Activated CD8-positive, alpha-beta memory T cell treated with anti-CD3 and anti-CD28 coated beads for 48 hours (primary cell): ENCODE results near the gene OBSL1.

Source experiments
- DNase-seq, 3 experiments: peaks; one replicate each; pipeline ENCODE4 v3.0.0-alpha.2; 2020; ENCODE audit warnings: low read depth in 2 of 3, low spot score in 2 of 3

Gene OBSL1

GRCh38 chr2:219571311-219572236 is at the start of gene OBSL1:
OBSL1 (minus strand) TSS chr2:219571539; CDS start chr2:219571232, 307 bp downstream.
- DNase-seq = no peak

DNA sequence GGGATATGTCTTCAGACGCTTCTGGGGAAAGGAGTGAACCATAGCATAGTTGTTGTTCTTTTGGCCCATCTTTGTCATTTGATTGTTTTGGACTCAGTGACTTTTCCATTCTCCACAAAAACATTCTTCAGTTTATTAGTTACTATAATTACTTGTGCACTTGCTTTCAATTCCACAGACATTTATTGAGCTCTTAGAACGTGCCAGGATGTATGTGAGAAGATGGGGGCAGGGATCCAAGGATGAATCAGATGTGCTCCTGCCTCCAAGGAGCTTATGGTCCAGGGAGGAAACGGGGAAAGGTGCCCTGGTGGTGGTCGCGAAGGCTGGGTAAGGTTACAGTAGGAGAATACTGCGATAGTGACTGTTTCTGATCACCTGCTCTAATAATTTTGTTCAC is 49.2 kb upstream of the OBSL1 start:
- DNase-seq = no peak

DNA sequence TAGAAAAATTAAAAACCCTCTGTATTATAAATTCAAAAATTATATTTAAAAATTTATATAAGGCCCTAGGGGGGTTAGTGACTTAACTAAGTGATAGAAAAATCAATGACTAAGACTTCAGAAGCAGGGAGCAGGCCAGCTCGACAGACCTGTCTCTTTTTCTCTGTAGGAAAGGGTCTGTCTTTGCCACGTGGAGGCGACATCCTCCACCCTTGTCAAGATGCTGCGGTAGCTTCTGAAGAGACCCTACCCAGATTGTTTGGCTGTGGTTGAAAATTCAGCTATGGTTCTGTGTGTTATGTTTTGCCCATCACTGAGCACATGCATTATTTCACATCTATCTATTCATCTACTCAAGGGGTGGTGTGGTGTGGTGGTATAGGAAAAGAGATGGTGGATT is 47.9 kb upstream of the OBSL1 start:
- DNase-seq = no peak

DNA sequence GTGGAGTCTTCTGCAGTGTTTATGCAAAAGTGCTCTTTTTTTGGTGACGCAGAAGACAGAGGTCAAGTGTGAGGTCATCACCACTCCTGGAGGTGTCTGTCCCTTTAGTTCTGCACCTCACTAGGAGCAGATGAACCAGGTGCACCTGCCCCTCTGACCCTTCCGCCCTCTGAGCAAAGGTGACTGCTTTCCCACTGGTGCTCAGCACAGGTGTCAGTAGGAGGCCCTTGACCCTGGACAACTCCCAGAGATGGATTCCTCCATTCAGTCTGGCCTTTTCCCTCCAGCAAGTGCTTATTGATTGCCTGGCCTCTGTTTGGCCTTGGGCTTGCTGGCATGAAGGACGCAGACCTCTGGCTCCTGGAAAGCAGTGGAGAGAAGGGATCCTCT is 47.4 kb upstream of the OBSL1 start:
- no peak for DNase-seq

DNA sequence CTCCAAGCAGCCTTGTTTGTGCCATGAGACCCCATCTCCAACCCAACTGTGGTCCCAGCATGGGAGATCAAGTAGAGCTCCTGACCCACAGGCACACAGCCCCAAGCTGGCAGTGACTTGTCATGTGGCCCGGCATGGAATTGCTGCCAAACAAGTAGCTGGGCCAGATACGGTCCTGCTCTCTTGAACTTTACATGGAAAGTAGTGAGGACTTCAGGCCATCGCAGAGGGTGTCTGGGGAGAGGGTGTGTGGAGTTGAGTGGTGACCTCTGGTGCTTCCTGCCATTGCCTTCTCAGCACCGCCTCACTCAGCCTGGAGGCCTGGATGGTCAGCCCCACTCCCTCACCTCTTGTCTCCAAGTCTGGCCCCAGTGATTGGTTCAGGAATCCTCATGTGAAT is 45.2 kb upstream of the OBSL1 start:
- DNase-seq = no peak

- no peak for DNase-seq
Observed at GRCh38 chr2:219615894-219616293, 44.6 kb upstream of the OBSL1 start.

GRCh38 chr2:219615036-219615435 is 43.7 kb upstream of the OBSL1 start:
- DNase-seq = no peak

DNA sequence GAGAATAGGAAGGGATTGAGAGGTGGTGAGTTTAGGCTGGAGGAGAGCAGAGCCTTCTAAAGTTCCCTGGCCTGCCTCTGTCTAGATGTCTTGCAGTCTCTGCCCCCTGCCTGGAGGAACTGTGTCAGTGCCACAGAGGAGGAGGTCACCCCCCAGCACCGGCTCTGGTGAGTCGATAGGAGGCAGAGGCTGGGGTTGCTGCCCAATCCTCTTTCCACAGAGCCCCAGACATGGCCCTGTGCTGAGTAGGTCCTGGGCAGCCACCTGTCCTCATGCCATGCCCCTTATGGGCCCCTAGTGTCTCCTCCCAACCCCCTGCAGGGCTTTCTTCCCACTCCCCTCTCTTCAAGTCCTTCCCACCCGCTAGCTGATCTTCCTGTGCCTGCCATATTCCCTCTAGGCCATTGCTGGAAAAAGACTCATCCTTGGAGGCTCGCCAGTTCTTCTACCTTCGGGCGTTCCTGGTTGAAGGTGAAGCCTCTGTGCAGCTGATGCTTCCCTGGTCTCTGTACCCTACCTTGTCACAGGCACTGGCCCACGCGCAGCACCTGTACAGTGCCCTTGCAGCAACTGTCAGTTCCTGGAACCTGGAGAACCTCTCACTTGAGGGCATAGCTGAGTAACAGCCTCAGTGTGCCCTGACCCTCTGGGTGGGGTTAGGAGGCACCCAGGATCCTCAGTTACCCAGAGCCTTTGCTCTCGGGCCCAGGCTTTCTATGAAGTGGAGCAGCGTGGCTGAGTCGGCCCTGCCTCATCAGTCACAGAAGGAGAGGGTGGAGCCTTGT is 42.9 kb upstream of the OBSL1 start:
- DNase-seq = no peak

- DNase-seq = no peak
Observed at GRCh38 chr2:219613461-219614070, 42.2 kb upstream of the OBSL1 start.

DNA sequence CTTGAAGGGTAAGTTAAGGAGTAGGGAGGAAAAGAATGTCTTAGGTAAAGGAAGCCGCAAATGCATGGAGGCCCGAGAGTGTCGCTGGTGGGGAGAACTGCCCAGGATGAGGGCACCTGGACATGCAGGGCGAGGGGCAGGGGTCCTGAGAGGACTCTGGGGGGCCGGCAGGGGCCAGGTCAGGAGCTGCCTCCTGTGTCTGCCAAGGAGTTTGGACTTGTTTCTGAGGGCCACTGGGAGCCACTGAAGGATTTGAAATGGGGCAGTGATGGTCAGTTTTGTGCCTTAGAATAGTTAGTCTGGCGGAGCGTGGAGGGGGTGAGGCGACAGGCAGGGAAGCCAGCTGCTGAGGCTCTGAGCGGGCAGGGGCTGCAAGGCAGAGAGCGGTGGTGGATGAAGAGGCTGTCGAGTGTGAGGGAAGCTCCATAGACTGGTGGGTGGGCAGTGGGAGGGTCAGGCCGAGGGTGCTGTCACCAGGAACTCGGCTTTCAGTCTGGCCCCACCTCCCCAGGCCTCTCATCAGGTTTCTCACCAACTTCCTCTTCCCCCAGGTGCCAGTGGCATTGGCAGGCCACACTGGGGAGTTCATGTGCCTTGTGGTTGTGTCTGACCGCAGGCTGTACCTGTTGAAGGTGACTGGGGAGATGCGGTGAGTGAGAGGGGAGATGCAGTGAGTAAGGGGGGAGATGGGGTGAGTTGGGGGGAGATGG is 41.4 kb upstream of the OBSL1 start:
- no peak for DNase-seq

GRCh38 chr2:219611866-219612576 is 40.7 kb upstream of the OBSL1 start:
- DNase-seq = no peak

DNA sequence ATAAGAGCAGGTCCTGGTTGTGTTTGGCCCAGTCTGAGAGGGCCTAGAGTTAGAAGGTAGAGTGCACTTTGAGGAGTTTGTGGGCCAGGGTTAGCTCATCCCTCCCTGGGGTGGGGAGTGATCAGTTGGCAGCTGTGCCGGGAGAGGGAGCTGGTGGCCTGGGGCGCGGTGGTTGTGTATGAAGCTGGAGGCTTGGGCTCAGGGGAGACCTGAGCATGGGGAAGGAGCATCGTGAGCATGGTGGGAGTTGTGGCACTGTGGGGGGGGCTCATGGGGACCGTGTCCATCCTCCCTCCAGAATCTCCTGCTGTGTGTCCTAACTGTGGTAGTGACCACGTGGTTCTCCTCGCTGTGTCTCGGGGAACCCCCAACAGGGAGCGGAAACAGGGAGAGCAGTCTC is 40.0 kb upstream of the OBSL1 start:
- no peak for DNase-seq

GRCh38 chr2:219609149-219609750 is 37.9 kb upstream of the OBSL1 start:
- no peak for DNase-seq

GRCh38 chr2:219608399-219608964 is 37.1 kb upstream of the OBSL1 start:
- DNase-seq = no peak

DNA sequence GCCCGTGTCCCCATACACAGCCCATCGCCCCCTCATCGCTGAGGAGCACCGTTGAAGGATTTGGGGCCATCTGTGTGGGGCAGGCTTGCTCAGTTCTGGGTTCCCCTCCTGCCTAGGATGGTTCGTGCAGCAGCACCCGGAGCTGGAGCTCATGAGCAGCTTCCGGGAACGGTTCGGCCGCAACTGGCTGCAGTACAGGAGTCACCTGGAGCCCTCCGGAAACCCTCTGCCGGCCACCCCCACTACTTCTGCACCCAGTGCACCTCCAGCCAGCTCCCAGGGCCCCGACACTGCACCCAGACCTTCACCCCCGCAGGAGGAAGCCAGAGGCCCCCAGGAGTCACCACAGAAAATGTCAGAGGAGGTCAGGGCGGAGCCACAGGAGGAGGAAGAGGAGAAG is 36.6 kb upstream of the OBSL1 start:
- no peak for DNase-seq

GRCh38 chr2:219605607-219605954 is 34.2 kb upstream of the OBSL1 start:
- no peak for DNase-seq

GRCh38 chr2:219603771-219604170 is 32.4 kb upstream of the OBSL1 start:
- no peak for DNase-seq

DNA sequence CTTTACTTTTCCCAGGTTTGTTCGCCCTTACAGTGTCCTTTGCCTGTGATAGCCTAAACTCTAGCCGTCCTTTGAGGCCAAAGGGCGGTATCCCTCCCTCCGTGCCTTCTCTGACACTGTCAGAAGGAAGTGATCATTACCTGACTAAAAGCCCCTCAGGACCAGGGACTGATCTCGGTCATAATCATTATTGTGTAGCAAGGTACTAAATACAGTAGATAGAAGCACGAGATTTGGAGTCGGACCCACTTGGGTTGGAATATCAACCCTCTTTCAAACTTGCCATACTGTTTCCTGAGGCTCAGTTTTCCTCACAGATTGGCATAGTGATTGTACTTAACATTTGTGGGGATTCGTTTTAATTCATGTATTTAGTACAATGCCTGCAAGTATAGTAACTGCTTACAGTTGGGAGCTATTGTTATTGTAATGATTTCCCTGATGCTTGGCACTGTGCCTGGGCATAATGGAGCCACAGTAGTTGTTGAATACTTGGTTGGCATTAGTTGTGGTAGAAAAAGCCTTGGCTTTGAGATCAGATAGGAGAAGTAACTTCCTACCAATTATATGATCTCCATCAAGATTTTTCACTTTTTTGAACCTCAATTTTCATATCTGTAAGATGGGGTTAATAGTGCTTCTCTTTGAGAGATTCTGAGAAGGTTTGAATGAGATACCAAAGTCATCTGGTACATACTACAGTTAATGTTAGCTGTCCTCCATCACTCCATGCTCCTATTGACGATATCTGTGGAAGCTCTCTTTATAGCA is 27.2 kb upstream of the OBSL1 start:
- no peak for DNase-seq
